Vagina (tissue), 2 donors: ENCODE results near the gene TK2. TPM values are rescaled to one million over a fixed set of nuclear protein-coding genes. Genes with fewer than 3 reads are reported as not detected.

Source experiments
- DNase-seq, 2 donors: peaks; one replicate each; pipeline ENCODE4 v3.0.0-alpha.2; 2017; ENCODE audit errors: extremely low spot score in 2 of 2
- H3K27ac ChIP-seq: fragments of 200-600 bp; sonication (generic); one replicate; pipeline ENCODE4 v1.5.1; 2019
- H3K27me3 ChIP-seq: fragments of 200-600 bp; sonication (generic); one replicate; pipeline ENCODE4 v1.5.1; 2019
- H3K36me3 ChIP-seq, 2 donors: fragments of 200-600 bp; sonication (generic); one replicate each; pipeline ENCODE4 v1.5.1; 2017 to 2019
- H3K4me1 ChIP-seq: fragments of 200-600 bp; sonication (generic); one replicate; pipeline ENCODE4 v1.5.1; 2019
- H3K4me3 ChIP-seq, 2 donors: fragments of 200-600 bp; sonication (generic); 1 replicate in 1 of 2; 2 replicates in 1 of 2; pipeline ENCODE4 v1.5.1; 2016 to 2019
- H3K9me3 ChIP-seq: fragments of 200-600 bp; sonication (generic); one replicate; pipeline ENCODE4 v1.5.1; 2019
- CTCF ChIP-seq, 3 experiments: fragments of 450-650 bp in 2 of 3; fragments of 200-600 bp in 1 of 3; sonication (generic) in 1 of 3; IDR thresholded peaks; one replicate each; pipeline ENCODE4 v1.5.1; 2017 to 2019; ENCODE audit warnings: antibody characterized with exemption in 3 of 3, mild to moderate bottlenecking in 2 of 3, moderate library complexity in 2 of 3
- POLR2A ChIP-seq, 2 donors: fragments of 450-650 bp; IDR thresholded peaks; one replicate each; pipeline ENCODE4 v1.6.1; 2017; ENCODE audit warnings: antibody characterized with exemption in 2 of 2, mild to moderate bottlenecking in 2 of 2, moderate library complexity in 2 of 2
- POLR2AphosphoS5 ChIP-seq, 2 donors: sonication (generic); formaldehyde crosslinking; IDR thresholded peaks; one replicate each; pipeline ENCODE4 v1.9.0; 2017; ENCODE audit warnings: antibody characterized with exemption in 2 of 2, mild to moderate bottlenecking in 2 of 2, low read depth in 1 of 2; ENCODE audit not compliant: insufficient read depth in 1 of 2
- intact Hi-C: fragments of 100-400 bp; cut with DNase I; formaldehyde crosslinking; loops from one replicate; pipeline ENCODE4 v1.15.1; 2023
- total RNA-seq: library from RNA; depleted of rRNA; stranded (reverse); fragments of >200 nt; gene quantifications from one replicate; pipeline ENCODE4 v1.2.3, GENCODE V29; 2016

TK2 gene
- total RNA-seq, 1 donor from 2014 or later: 43.2 TPM

- TF ChIP-seq POLR2A (IDR thresholded peaks at IDR 0.05): no peak
- no peak for TF ChIP-seq POLR2AphosphoS5 (IDR thresholded peaks at IDR 0.05; ENCODE audit: insufficient read depth in 1 of 2, low read depth in 1 of 2)
- TF ChIP-seq CTCF (IDR thresholded peaks at IDR 0.05): no peak
- no peak for DNase-seq
- no peaks in the 10 kb centered on the region for H3K9me3 ChIP-seq
- H3K4me1 ChIP-seq: peaks cover 5% of the 10 kb centered on the region
- no peak overlapping the region for H3K27ac ChIP-seq
- H3K27me3 ChIP-seq: no peaks in the 10 kb centered on the region
- no peaks in the 10 kb centered on the region for H3K36me3 ChIP-seq
- H3K4me3 ChIP-seq: no peak overlapping the region
- intact Hi-C loops: no loop called here
These were observed 76.0 kb downstream of the TK2 start for GRCh38 chr16:66473654-66474519.

GRCh38 chr16:66473051-66473571, 76.8 kb downstream of the TK2 start:
- no peaks in the 10 kb centered on the region for H3K27me3 ChIP-seq
- TF ChIP-seq POLR2A (IDR thresholded peaks at IDR 0.05) (no peak), POLR2AphosphoS5 (IDR thresholded peaks at IDR 0.05; ENCODE audit: insufficient read depth in 1 of 2, low read depth in 1 of 2) (no peak), CTCF (IDR thresholded peaks at IDR 0.05) (no peak)
- H3K36me3 ChIP-seq: no peaks in the 10 kb centered on the region
- H3K9me3 ChIP-seq: no peaks in the 10 kb centered on the region
- H3K4me3 ChIP-seq: no peak overlapping the region
- intact Hi-C loops: no loop called here
- DNase-seq: no peak
- no peaks in the 10 kb centered on the region for H3K4me1 ChIP-seq
- no peak overlapping the region for H3K27ac ChIP-seq

GRCh38 chr16:66471716-66472393, 78.1 kb downstream of the TK2 start:
- H3K4me1 ChIP-seq: no peaks in the 10 kb centered on the region
- no peaks in the 10 kb centered on the region for H3K9me3 ChIP-seq
- no peak for TF ChIP-seq CTCF (IDR thresholded peaks at IDR 0.05)
- TF ChIP-seq POLR2A (IDR thresholded peaks at IDR 0.05): no peak
- no peak for TF ChIP-seq POLR2AphosphoS5 (IDR thresholded peaks at IDR 0.05; ENCODE audit: insufficient read depth in 1 of 2, low read depth in 1 of 2)
- H3K27ac ChIP-seq: no peak overlapping the region
- H3K36me3 ChIP-seq: no peaks in the 10 kb centered on the region
- H3K27me3 ChIP-seq: no peaks in the 10 kb centered on the region
- intact Hi-C loops: no loop called here
- no peak for DNase-seq
- H3K4me3 ChIP-seq: no peak overlapping the region

GRCh38 chr16:66471264-66471663, 78.7 kb downstream of the TK2 start:
- DNase-seq: no peak
- no peak overlapping the region for H3K4me3 ChIP-seq
- no peak overlapping the region for H3K27ac ChIP-seq
- no peaks in the 10 kb centered on the region for H3K36me3 ChIP-seq
- H3K27me3 ChIP-seq: no peaks in the 10 kb centered on the region
- peaks cover 5% of the 10 kb centered on the region for H3K9me3 ChIP-seq
- TF ChIP-seq CTCF (IDR thresholded peaks at IDR 0.05): no peak
- intact Hi-C loops: no loop called here
- no peaks in the 10 kb centered on the region for H3K4me1 ChIP-seq

- no peak for TF ChIP-seq POLR2A (IDR thresholded peaks at IDR 0.05)
- no peak for TF ChIP-seq CTCF (IDR thresholded peaks at IDR 0.05)
- H3K9me3 ChIP-seq: peaks cover 5% of the 10 kb centered on the region
- H3K27ac ChIP-seq: no peak overlapping the region
- no peaks in the 10 kb centered on the region for H3K36me3 ChIP-seq
- DNase-seq: no peak
- H3K4me3 ChIP-seq: no peak overlapping the region
- intact Hi-C loops: no loop called here
- no peaks in the 10 kb centered on the region for H3K27me3 ChIP-seq
- no peaks in the 10 kb centered on the region for H3K4me1 ChIP-seq
These were observed 79.4 kb downstream of the TK2 start for GRCh38 chr16:66470556-66470955.
